Activated naive CD8-positive, alpha-beta T cell treated with anti-CD3 and anti-CD28 coated beads, Interleukin-2, amount 50 U/mL, for 24 hours (primary cell): Measurements from ENCODE around the gene PIP4K2C.
"Not testable (repeated sequence)": the region's sequence is repeated elsewhere in the genome, so short reads cannot be mapped to it uniquely, and the experiment has no call there.

ENCODE experiments used
- ATAC-seq: fragments of 150-1000 bp; cut with Tn5 transposase; one replicate; pipeline ENCODE4 v1.10.0; 2021
- DNase-seq: peaks from one replicate; pipeline ENCODE4 v3.0.0; 2021
- H3K27ac Mint-ChIP-seq: one replicate; pipeline ENCODE4 v1.8.0; 2021; ENCODE audit warnings: mild to moderate bottlenecking, mixed read lengths
- H3K27me3 Mint-ChIP-seq: one replicate; pipeline ENCODE4 v1.8.0; 2021; ENCODE audit warnings: mixed read lengths
- H3K36me3 Mint-ChIP-seq: one replicate; pipeline ENCODE4 v1.8.0; 2021; ENCODE audit warnings: low read depth, mixed read lengths
- H3K4me1 Mint-ChIP-seq: one replicate; pipeline ENCODE4 v1.8.0; 2021; ENCODE audit warnings: mixed read lengths
- H3K4me3 Mint-ChIP-seq: one replicate; pipeline ENCODE4 v1.8.0; 2021; ENCODE audit warnings: mild to moderate bottlenecking, moderate library complexity, mixed read lengths
- H3K9me3 Mint-ChIP-seq: one replicate; pipeline ENCODE4 v1.8.0; 2021; ENCODE audit warnings: mixed read lengths

PIP4K2C gene

DNA sequence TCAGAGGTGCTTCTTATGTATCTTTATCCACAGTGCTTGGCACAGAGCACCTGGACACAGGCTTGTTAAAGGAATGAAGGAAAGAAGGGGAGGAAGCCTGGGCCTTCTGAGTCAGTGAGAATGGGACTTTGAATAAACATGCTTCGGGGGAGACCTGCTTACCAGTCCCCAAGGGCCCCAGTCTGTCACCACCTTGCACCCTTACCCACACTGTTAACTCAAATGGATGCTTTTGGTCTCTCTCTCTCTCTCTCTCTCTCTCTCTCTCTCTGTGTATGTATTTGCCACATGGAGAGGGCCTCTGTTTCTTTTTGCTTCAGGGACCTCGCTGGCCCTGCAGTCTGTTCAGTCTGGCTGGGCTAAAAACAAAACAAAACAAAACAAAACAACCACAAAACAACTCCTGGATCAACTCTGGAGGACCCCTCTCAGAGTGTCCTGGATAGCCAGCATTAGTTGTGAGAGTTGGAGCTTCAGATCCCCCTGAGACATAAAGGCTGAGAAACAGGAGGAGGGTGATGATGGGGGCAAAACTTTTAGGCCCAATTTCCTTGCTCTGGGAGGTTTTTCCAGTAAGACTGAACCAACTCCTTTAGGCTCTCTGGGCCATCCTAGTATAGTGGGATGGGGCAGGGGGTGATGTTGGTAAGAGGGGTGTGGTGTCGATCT, 39.2 kb upstream of the PIP4K2C start:
- no peak for DNase-seq
- H3K27ac Mint-ChIP-seq = no peak overlapping the region
- H3K36me3 Mint-ChIP-seq = no peaks in the 10 kb centered on the region
- no peaks in the 10 kb centered on the region for H3K9me3 Mint-ChIP-seq
- H3K4me3 Mint-ChIP-seq = no peak overlapping the region
- no peak for ATAC-seq
- peaks cover 11% of the 10 kb centered on the region for H3K27me3 Mint-ChIP-seq
- peaks cover 20% of the 10 kb centered on the region for H3K4me1 Mint-ChIP-seq

DNA sequence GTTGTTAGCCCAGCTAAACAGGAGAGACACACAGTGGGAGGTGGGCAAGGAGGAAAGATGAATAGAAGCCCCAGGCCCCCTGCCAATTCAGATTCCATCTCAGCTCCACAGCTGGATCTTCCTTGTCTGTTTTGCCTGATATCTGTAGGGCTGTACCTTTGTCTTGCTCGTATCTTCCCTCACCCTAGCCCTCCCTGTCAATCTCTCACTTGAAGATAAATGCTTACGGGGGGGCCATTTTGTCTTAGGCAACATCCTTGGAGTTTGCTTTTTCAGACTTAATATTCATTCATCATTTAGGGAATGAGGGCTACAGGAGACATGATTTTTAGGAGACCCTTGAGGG, 38.7 kb upstream of the PIP4K2C start:
- no peak for ATAC-seq
- Mint-ChIP-seq H3K27ac (no peak overlapping the region), H3K4me3 (no peak overlapping the region)

DNA sequence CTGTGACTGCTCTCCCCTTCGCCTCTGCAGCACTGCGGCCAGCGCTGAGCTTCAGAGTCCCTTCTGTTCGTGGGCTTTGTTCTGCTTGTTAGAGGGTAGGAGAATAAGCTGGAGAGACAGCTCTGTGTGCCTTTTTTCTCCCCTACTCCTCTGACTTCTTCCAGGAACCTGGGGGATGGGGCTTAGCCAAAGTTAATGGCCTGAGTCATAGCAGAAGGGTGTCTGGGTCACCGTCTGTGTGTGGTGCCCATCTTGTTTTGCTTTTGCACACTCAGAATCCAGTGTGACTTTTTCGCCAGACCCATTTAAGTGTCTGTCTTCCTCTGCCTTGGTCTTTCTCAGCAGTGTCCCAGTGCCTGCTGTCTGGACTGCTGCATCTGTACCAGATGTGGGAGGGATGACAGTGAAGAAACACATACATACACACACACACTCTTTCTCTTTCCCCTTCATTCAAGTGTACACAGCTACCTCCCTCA, 38.1 kb upstream of the PIP4K2C start:
- Mint-ChIP-seq H3K4me3 (no peak overlapping the region), H3K4me1 (peaks cover 12% of the 10 kb centered on the region), H3K27me3 (peaks cover 11% of the 10 kb centered on the region), H3K9me3 (no peaks in the 10 kb centered on the region), H3K36me3 (no peaks in the 10 kb centered on the region), H3K27ac (no peak overlapping the region)
- DNase-seq (no peak), ATAC-seq (no peak)

More for the DNA sequence above, 38.7 kb upstream of the PIP4K2C start:
- Mint-ChIP-seq H3K36me3 (no peaks in the 10 kb centered on the region), H3K4me1 (peaks cover 18% of the 10 kb centered on the region), H3K9me3 (no peaks in the 10 kb centered on the region), H3K27me3 (peaks cover 11% of the 10 kb centered on the region)
- no peak for DNase-seq

- Mint-ChIP-seq H3K27me3 (peaks cover 11% of the 10 kb centered on the region), H3K9me3 (no peaks in the 10 kb centered on the region), H3K36me3 (no peaks in the 10 kb centered on the region), H3K27ac (no peak overlapping the region), H3K4me1 (peaks cover 12% of the 10 kb centered on the region), H3K4me3 (no peak overlapping the region)
- ATAC-seq (no peak), DNase-seq (no peak)
Measured at GRCh38 chr12:57553343-57554202, 37.4 kb upstream of the PIP4K2C start.

DNA sequence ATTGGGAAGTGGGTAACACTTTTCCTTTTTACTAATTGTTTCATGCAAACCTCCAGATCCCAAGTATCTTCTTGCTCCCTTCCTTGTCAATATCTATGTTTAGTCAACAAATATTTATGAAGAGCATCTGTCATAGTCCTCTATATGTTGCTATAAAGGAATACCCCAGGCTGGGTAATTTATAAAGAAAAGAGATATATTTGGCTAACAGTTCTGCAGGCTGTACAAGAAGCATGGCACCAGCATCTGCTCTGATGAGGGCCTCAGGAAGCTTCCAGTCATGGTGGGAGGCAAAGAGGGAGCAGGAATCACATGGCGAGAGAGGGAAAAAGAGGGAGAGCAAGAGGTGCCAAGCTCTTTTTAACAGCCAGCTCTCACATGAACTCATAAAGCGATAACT, 36.5 kb upstream of the PIP4K2C start:
- Mint-ChIP-seq H3K4me3 (no peak overlapping the region), H3K27me3 (peaks cover 5% of the 10 kb centered on the region), H3K9me3 (no peaks in the 10 kb centered on the region), H3K4me1 (peaks cover 9% of the 10 kb centered on the region), H3K27ac (no peak overlapping the region), H3K36me3 (no peaks in the 10 kb centered on the region)
- ATAC-seq = no peak
- DNase-seq = no peak

DNA sequence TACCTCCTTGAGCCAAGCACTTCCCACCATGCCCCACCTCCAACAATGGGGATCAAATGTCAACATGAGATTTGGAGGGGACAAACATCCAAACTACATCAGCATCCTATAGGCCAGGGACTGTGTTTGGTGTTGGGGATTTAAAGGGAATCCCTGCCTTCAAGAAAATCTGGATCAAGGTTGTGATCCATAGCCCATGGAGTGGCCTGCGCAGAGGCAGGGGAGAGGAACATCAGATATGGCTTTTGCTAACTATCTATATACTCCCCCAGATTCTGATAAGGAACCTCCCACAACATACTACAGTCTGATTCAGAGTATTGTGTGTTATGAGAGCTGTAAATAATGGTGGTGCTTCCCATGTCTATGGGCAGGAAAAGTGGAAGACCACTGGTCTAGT, 36.1 kb upstream of the PIP4K2C start:
- Mint-ChIP-seq H3K4me3 (no peak overlapping the region), H3K27me3 (peaks cover 4% of the 10 kb centered on the region)
- no peak for ATAC-seq

DNA sequence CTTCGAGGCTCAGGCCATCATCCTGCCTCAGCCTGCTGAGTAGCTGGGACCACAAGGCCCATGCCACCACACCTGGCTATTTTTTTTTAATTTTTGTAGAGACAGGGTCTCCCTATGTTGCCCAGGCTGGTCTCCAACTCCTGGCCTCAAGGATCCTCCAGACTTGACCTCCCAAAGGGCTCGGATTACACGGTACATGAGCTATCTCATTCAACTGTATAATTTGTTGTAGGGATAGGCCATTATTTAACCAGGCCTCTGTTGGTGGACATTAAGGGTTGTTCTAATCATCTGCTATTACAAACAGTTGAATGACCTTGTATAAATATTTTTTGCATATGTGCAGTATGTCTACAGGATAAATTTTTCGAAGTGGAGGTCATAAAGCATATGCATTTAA, 32.1 kb upstream of the PIP4K2C start:
- H3K4me1 Mint-ChIP-seq = no peaks in the 10 kb centered on the region
- no peak overlapping the region for H3K27ac Mint-ChIP-seq
- no peaks in the 10 kb centered on the region for H3K36me3 Mint-ChIP-seq
- H3K9me3 Mint-ChIP-seq = no peaks in the 10 kb centered on the region
- no peak for DNase-seq
- ATAC-seq = no peak
- no peak overlapping the region for H3K4me3 Mint-ChIP-seq
- H3K27me3 Mint-ChIP-seq = no peaks in the 10 kb centered on the region

More for the DNA sequence above, 36.1 kb upstream of the PIP4K2C start:
- no peak for DNase-seq
- no peak overlapping the region for H3K27ac Mint-ChIP-seq
- no peaks in the 10 kb centered on the region for H3K36me3 Mint-ChIP-seq
- H3K4me1 Mint-ChIP-seq = peaks cover 7% of the 10 kb centered on the region
- no peaks in the 10 kb centered on the region for H3K9me3 Mint-ChIP-seq

DNA sequence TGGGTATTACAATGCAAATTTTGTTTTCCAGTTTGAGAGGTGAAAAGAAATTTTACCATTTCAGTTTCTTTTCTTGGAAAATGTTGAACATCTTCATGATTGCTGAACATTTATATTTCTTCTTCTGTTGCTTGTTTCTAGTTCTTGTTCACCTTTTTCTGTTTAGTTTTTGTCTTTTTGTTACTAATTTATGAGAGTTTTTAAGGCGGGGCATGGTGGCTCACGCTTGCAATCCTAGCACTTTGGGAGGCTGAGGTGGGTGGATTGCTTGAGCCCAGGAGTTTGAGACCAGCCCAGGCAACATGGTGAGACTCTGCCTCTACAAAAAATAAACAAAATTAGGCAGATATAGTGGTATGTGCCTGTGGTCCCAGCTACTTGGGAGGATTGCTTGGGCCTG, 30.5 kb upstream of the PIP4K2C start:
- DNase-seq (no peak), ATAC-seq (no peak)
- H3K27me3 Mint-ChIP-seq = no peaks in the 10 kb centered on the region
- no peak overlapping the region for H3K4me3 Mint-ChIP-seq
- no peaks in the 10 kb centered on the region for H3K4me1 Mint-ChIP-seq
- H3K36me3 Mint-ChIP-seq = no peaks in the 10 kb centered on the region
- no peak overlapping the region for H3K27ac Mint-ChIP-seq
- no peaks in the 10 kb centered on the region for H3K9me3 Mint-ChIP-seq

- not testable (repeated sequence) for H3K4me1 Mint-ChIP-seq, DNase-seq, H3K4me3 Mint-ChIP-seq, ATAC-seq, H3K27me3 Mint-ChIP-seq, H3K36me3 Mint-ChIP-seq, H3K9me3 Mint-ChIP-seq, H3K27ac Mint-ChIP-seq
Measured at GRCh38 chr12:57561117-57561516, 29.9 kb upstream of the PIP4K2C start.

DNA sequence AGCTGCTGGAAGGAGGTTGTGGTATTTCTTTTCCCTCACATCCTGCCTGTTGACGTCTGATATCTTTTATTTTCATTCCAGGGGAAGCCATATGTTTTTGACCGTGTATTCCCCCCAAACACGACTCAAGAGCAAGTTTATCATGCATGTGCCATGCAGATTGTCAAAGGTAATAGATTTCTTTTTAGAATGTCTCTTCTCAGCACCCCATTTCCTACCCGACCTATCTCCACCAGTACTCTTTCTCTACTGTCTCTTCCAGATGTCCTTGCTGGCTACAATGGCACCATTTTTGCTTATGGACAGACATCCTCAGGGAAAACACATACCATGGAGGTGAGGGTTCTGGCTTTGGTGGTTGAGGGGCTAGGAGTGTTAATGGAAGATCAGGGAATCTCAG, 27.6 kb upstream of the PIP4K2C start:
- no peaks in the 10 kb centered on the region for H3K9me3 Mint-ChIP-seq
- no peak overlapping the region for H3K4me3 Mint-ChIP-seq
- H3K27me3 Mint-ChIP-seq = no peaks in the 10 kb centered on the region
- no peak for ATAC-seq
- no peaks in the 10 kb centered on the region for H3K36me3 Mint-ChIP-seq
- H3K4me1 Mint-ChIP-seq = no peaks in the 10 kb centered on the region
- DNase-seq = no peak
- H3K27ac Mint-ChIP-seq = no peak overlapping the region

DNA sequence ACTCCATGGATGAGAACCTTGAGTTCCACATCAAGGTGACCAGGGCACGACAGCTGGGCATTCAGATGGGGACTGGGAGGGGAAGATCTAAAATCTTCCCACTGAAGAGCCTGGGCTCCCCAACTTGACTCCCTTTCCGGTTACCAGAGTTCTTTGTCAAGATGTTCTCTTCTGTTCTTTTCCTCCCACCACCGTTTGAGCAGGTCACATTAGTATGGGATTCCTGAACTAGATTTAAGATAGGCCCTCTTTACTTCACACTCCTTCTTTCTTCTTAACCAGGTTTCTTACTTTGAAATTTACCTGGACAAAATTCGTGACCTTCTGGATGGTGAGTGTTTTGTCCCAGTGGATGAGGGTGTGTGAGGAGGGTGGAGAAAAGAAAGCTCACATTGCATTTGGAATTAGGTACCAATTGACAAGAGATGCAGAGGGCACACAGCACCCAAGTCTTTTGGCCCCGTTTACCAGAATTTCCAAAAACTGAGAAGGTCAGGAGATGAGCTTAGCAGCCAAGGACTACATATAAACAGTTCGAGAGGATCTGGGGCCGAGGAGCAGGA, 26.7 kb upstream of the PIP4K2C start:
- Mint-ChIP-seq H3K36me3 (no peaks in the 10 kb centered on the region), H3K27me3 (no peaks in the 10 kb centered on the region), H3K4me3 (no peak overlapping the region), H3K27ac (no peak overlapping the region), H3K4me1 (no peaks in the 10 kb centered on the region), H3K9me3 (no peaks in the 10 kb centered on the region)
- no peak for ATAC-seq
- no peak for DNase-seq

GRCh38 chr12:57568838-57569237, 22.2 kb upstream of the PIP4K2C start:
- H3K4me1 Mint-ChIP-seq = no peaks in the 10 kb centered on the region
- no peaks in the 10 kb centered on the region for H3K9me3 Mint-ChIP-seq
- H3K36me3 Mint-ChIP-seq = no peaks in the 10 kb centered on the region
- no peak overlapping the region for H3K27ac Mint-ChIP-seq
- H3K27me3 Mint-ChIP-seq = no peaks in the 10 kb centered on the region
- DNase-seq (no peak), ATAC-seq (no peak)
- no peak overlapping the region for H3K4me3 Mint-ChIP-seq

GRCh38 chr12:57569858-57570257, 21.1 kb upstream of the PIP4K2C start:
- Mint-ChIP-seq H3K27me3 (no peaks in the 10 kb centered on the region), H3K27ac (no peak overlapping the region), H3K9me3 (no peaks in the 10 kb centered on the region), H3K36me3 (no peaks in the 10 kb centered on the region), H3K4me1 (no peaks in the 10 kb centered on the region), H3K4me3 (no peak overlapping the region)
- DNase-seq (no peak), ATAC-seq (no peak)

DNA sequence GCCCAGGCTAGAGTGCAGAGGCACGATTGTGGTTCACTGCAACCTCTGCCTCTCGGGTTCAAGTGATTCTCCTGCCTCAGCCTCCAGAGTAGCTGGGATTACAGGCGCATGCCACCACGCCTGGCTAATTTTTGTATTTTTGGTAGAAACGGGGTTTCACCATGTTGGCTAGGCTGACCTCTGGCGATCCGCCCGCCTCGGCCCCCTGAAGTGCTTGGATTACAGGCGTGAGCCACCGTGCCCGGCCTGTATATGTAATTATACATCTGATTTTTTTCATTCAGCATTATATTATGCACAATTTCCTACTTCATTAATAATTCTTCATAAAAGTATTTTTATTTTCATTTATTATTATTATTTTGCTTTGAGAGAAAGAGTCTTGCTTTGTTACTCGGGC, 20.6 kb upstream of the PIP4K2C start:
- not testable (repeated sequence) for H3K36me3 Mint-ChIP-seq, H3K9me3 Mint-ChIP-seq, DNase-seq, H3K4me1 Mint-ChIP-seq, H3K27ac Mint-ChIP-seq, H3K4me3 Mint-ChIP-seq, ATAC-seq, H3K27me3 Mint-ChIP-seq
